Measurements from ENCODE around the gene FCF1. TPM values are rescaled to one million over a fixed set of nuclear protein-coding genes. Genes with fewer than 3 reads are reported as not detected.

Gene FCF1
- polyA plus RNA-seq, 3 donors: 14.8 to 22.6 (median 17.5) TPM

GRCh38 chr14:74682169-74682952, 30.6 kb upstream of the FCF1 start:
- Histone ChIP-seq H3K79me2 (ENCODE audit: insufficient read depth, low read length) (no peaks in the 10 kb centered on the region), H4K20me1 (ENCODE audit: insufficient read depth, low read length) (peaks cover 3% of the 10 kb centered on the region), H3K27ac (ENCODE audit: low read depth in 1 of 2, low read length in 2 of 2) (no peak overlapping the region), H3K36me3 (replicated peaks in 1 of 2; ENCODE audit: control insufficient read depth in 1 of 2, insufficient read depth in 2 of 2, low read length in 2 of 2) (peaks cover 40 to 76% of the 10 kb centered on the region in 2 donors), H3K4me2 (replicated peaks; ENCODE audit: extremely low read depth, low read length, poor library complexity, severe bottlenecking) (no peak overlapping the region), H3K9me3 (replicated peaks in 1 of 2; ENCODE audit: control insufficient read depth in 1 of 2, insufficient read depth in 1 of 2, low read length in 2 of 2) (no peaks in the 10 kb centered on the region), H3K27me3 (ENCODE audit: control insufficient read depth in 2 of 2, insufficient read depth in 2 of 2, low read length in 2 of 2) (no peaks in the 10 kb centered on the region), H3K9ac (ENCODE audit: insufficient read depth, low read length, poor library complexity, severe bottlenecking) (no peak overlapping the region), H3K4me1 (ENCODE audit: control insufficient read depth in 1 of 2, insufficient read depth in 2 of 2, low read length in 2 of 2) (peaks cover 24 to 25% of the 10 kb centered on the region in 2 donors), H2AFZ (ENCODE audit: insufficient read depth, low read depth, low read length, poor library complexity, severe bottlenecking) (no peak overlapping the region), H3K4me3 (replicated peaks in 1 of 3; ENCODE audit: low read depth in 2 of 3, low read length in 3 of 3) (no peak overlapping the region)
- H3K27me3 Mint-ChIP-seq (ENCODE audit: low read depth in 3 of 3): no peaks in the 10 kb centered on the region
- peaks cover 75 to 85% of the 10 kb centered on the region in 2 donors for H3K36me3 Mint-ChIP-seq
- 100% methylated on average over 6 of the region's 10 CpGs for WGBS (ENCODE audit: insufficient coverage)
- H3K27ac Mint-ChIP-seq: peak overlapping the region in 2 of 7 donors; percentile 11 to 23
- no peak for TF ChIP-seq CTCF (IDR thresholded peaks at IDR 0.05)
- no peak for DNase-seq
- intact Hi-C loops (cut with micrococcal nuclease): no loop called here
- H3K9me3 Mint-ChIP-seq: peaks cover 0 to 2% (median 0%) of the 10 kb centered on the region in 7 donors
- peaks cover 27% of the 10 kb centered on the region for H3K4me1 Mint-ChIP-seq
- H3K4me3 Mint-ChIP-seq: no peak overlapping the region

- no peaks in the 10 kb centered on the region for H3K9me3 ChIP-seq (replicated peaks in 1 of 2; ENCODE audit: control insufficient read depth in 1 of 2, insufficient read depth in 1 of 2, low read length in 2 of 2)
- no peak overlapping the region for H3K4me2 ChIP-seq (replicated peaks; ENCODE audit: extremely low read depth, low read length, poor library complexity, severe bottlenecking)
- no peak for DNase-seq
- no peak overlapping the region for H3K27ac ChIP-seq (ENCODE audit: low read depth in 1 of 2, low read length in 2 of 2)
- WGBS (ENCODE audit: insufficient coverage): 7% methylated on average over 3 of the region's 3 CpGs
- H3K36me3 ChIP-seq (replicated peaks in 1 of 2; ENCODE audit: control insufficient read depth in 1 of 2, insufficient read depth in 2 of 2, low read length in 2 of 2): peaks cover 41 to 76% of the 10 kb centered on the region in 2 donors
- H3K27me3 Mint-ChIP-seq (ENCODE audit: low read depth in 3 of 3): no peaks in the 10 kb centered on the region
- H3K4me1 ChIP-seq (ENCODE audit: control insufficient read depth in 1 of 2, insufficient read depth in 2 of 2, low read length in 2 of 2): peaks cover 24 to 25% of the 10 kb centered on the region in 2 donors
- H3K27me3 ChIP-seq (ENCODE audit: control insufficient read depth in 2 of 2, insufficient read depth in 2 of 2, low read length in 2 of 2): no peaks in the 10 kb centered on the region
- intact Hi-C loops (cut with micrococcal nuclease): no loop called here
- H4K20me1 ChIP-seq (ENCODE audit: insufficient read depth, low read length): peaks cover 3% of the 10 kb centered on the region
- H3K4me3 Mint-ChIP-seq: peak overlapping the region in 1 of 2 donors; percentile 26
- no peak overlapping the region for H3K27ac Mint-ChIP-seq
- H3K4me3 ChIP-seq (replicated peaks in 1 of 3; ENCODE audit: low read depth in 2 of 3, low read length in 3 of 3): no peak overlapping the region
- no peaks in the 10 kb centered on the region for H3K79me2 ChIP-seq (ENCODE audit: insufficient read depth, low read length)
- no peak for TF ChIP-seq CTCF (IDR thresholded peaks at IDR 0.05)
- peaks cover 27% of the 10 kb centered on the region for H3K4me1 Mint-ChIP-seq
- no peak overlapping the region for H3K9ac ChIP-seq (ENCODE audit: insufficient read depth, low read length, poor library complexity, severe bottlenecking)
- peaks cover 0 to 2% (median 0%) of the 10 kb centered on the region in 7 donors for H3K9me3 Mint-ChIP-seq
- no peak overlapping the region for H2AFZ ChIP-seq (ENCODE audit: insufficient read depth, low read depth, low read length, poor library complexity, severe bottlenecking)
- peaks cover 73 to 82% of the 10 kb centered on the region in 2 donors for H3K36me3 Mint-ChIP-seq
Observed at GRCh38 chr14:74683406-74683805, 29.5 kb upstream of the FCF1 start.
